ENCODE results near the gene IGSF21.
A peak's percentile ranks its signal among the peaks of the same experiment; 100 is the strongest.

The IGSF21 gene

GRCh38 chr1:18305182-18305795, 197.7 kb downstream of the IGSF21 start:
- no peak for DNase-seq

- no peak for DNase-seq
These were observed 199.8 kb downstream of the IGSF21 start for GRCh38 chr1:18307329-18307898.

- DNase-seq: no peak
These were observed 202.1 kb downstream of the IGSF21 start for GRCh38 chr1:18309552-18310155.

- DNase-seq: no peak
These were observed 205.4 kb downstream of the IGSF21 start for GRCh38 chr1:18312961-18313360.

- no peak for DNase-seq
These were observed 205.9 kb downstream of the IGSF21 start for GRCh38 chr1:18313523-18313922.

- DNase-seq: no peak
These were observed 206.8 kb downstream of the IGSF21 start for GRCh38 chr1:18314399-18314798.

GRCh38 chr1:18315449-18315848, 207.9 kb downstream of the IGSF21 start:
- no peak for DNase-seq

- DNase-seq: no peak
These were observed 209.2 kb downstream of the IGSF21 start for GRCh38 chr1:18316764-18317163.

- DNase-seq: no peak
These were observed 211.5 kb downstream of the IGSF21 start for GRCh38 chr1:18319099-18319498.

GRCh38 chr1:18320051-18320450, 212.5 kb downstream of the IGSF21 start:
- no peak for DNase-seq

- DNase-seq: peak; percentile 0
These were observed 214.9 kb downstream of the IGSF21 start for GRCh38 chr1:18322368-18323032.

- no peak for DNase-seq
These were observed 215.7 kb downstream of the IGSF21 start for GRCh38 chr1:18323259-18323658.

- no peak for DNase-seq
These were observed 216.6 kb downstream of the IGSF21 start for GRCh38 chr1:18324246-18324645.

- no peak for DNase-seq
These were observed 217.5 kb downstream of the IGSF21 start for GRCh38 chr1:18325136-18325535.

GRCh38 chr1:18326211-18326897, 218.8 kb downstream of the IGSF21 start:
- no peak for DNase-seq

GRCh38 chr1:18327650-18328049, 220.1 kb downstream of the IGSF21 start:
- DNase-seq: no peak

GRCh38 chr1:18328803-18329202, 221.2 kb downstream of the IGSF21 start:
- DNase-seq: no peak

GRCh38 chr1:18329469-18330253, 222.1 kb downstream of the IGSF21 start:
- no peak for DNase-seq

GRCh38 chr1:18332576-18332975, 225.0 kb downstream of the IGSF21 start:
- no peak for DNase-seq

- DNase-seq: no peak
These were observed 225.6 kb downstream of the IGSF21 start for GRCh38 chr1:18333220-18333619.

GRCh38 chr1:18336801-18337200, 229.2 kb downstream of the IGSF21 start:
- DNase-seq: no peak

- no peak for DNase-seq
These were observed 230.2 kb downstream of the IGSF21 start for GRCh38 chr1:18337757-18338156.

- DNase-seq: no peak
These were observed 231.6 kb downstream of the IGSF21 start for GRCh38 chr1:18339161-18339560.

All from OCI-M1 (cell line).